ACHN (cell line): ENCODE measurements around the gene LRFN2.

ENCODE experiments used
- DNase-seq: peaks from one replicate; pipeline ENCODE4 v3.0.0-alpha.2; 2015
- in situ Hi-C: cut with HindIII; loops from 2 replicates; pipeline ENCODE4 v1.10.0; 2017; ENCODE audit warnings: low sequenced_read_pairs, low pct_ligation_motif_present, low pct_unique_long_range_greater_than_20kb

The LRFN2 gene

GRCh38 chr6:40499215-40499614 lies 87.9 kb downstream of the LRFN2 start:
- in situ Hi-C loops = no loop called here
- DNase-seq = no peak

- in situ Hi-C loops = no loop called here
- no peak for DNase-seq
Measured at GRCh38 chr6:40498148-40498547, 89.0 kb downstream of the LRFN2 start.

- no peak for DNase-seq
- in situ Hi-C loops = no loop called here
Measured at GRCh38 chr6:40492187-40492586, 95.0 kb downstream of the LRFN2 start.

GRCh38 chr6:40490508-40490907 lies 96.7 kb downstream of the LRFN2 start:
- in situ Hi-C loops = no loop called here
- DNase-seq = no peak

GRCh38 chr6:40489798-40490197 lies 97.4 kb downstream of the LRFN2 start:
- in situ Hi-C loops = no loop called here
- no peak for DNase-seq

- in situ Hi-C loops = no loop called here
- DNase-seq = no peak
Measured at GRCh38 chr6:40486576-40486975, 100.6 kb downstream of the LRFN2 start.

GRCh38 chr6:40485795-40486194 lies 101.4 kb downstream of the LRFN2 start:
- in situ Hi-C loops = no loop called here
- no peak for DNase-seq

- no peak for DNase-seq
- in situ Hi-C loops = no loop called here
Measured at GRCh38 chr6:40485300-40485699, 101.9 kb downstream of the LRFN2 start.

- in situ Hi-C loops = no loop called here
- no peak for DNase-seq
Measured at GRCh38 chr6:40484066-40484465, 103.1 kb downstream of the LRFN2 start.

GRCh38 chr6:40482532-40482931 lies 104.6 kb downstream of the LRFN2 start:
- in situ Hi-C loops = no loop called here
- no peak for DNase-seq

GRCh38 chr6:40480678-40481077 lies 106.5 kb downstream of the LRFN2 start:
- no peak for DNase-seq

GRCh38 chr6:40479706-40480105 lies 107.5 kb downstream of the LRFN2 start:
- in situ Hi-C loops = no loop called here
- DNase-seq = no peak

More at GRCh38 chr6:40480678-40481077, 106.5 kb downstream of the LRFN2 start:
- in situ Hi-C loops = no loop called here

- in situ Hi-C loops = no loop called here
- no peak for DNase-seq
Measured at GRCh38 chr6:40477246-40478126, 109.7 kb downstream of the LRFN2 start.

- in situ Hi-C loops = no loop called here
- no peak for DNase-seq
Measured at GRCh38 chr6:40476673-40477072, 110.5 kb downstream of the LRFN2 start.

GRCh38 chr6:40474937-40475336 lies 112.2 kb downstream of the LRFN2 start:
- in situ Hi-C loops = no loop called here
- DNase-seq = no peak

GRCh38 chr6:40473026-40473425 lies 114.1 kb downstream of the LRFN2 start:
- DNase-seq = no peak
- in situ Hi-C loops = no loop called here

GRCh38 chr6:40472353-40472752 lies 114.8 kb downstream of the LRFN2 start:
- no peak for DNase-seq
- in situ Hi-C loops = no loop called here

- no peak for DNase-seq
- in situ Hi-C loops = no loop called here
Measured at GRCh38 chr6:40471243-40471642, 115.9 kb downstream of the LRFN2 start.

GRCh38 chr6:40469323-40469722 lies 117.8 kb downstream of the LRFN2 start:
- in situ Hi-C loops = no loop called here
- DNase-seq = no peak

- no peak for DNase-seq
Measured at GRCh38 chr6:40466986-40467539, 120.1 kb downstream of the LRFN2 start.

More at GRCh38 chr6:40466986-40467539, 120.1 kb downstream of the LRFN2 start:
- in situ Hi-C loops = no loop called here
